ENCODE results near the gene CFAP20DC.

The CFAP20DC gene

DNA sequence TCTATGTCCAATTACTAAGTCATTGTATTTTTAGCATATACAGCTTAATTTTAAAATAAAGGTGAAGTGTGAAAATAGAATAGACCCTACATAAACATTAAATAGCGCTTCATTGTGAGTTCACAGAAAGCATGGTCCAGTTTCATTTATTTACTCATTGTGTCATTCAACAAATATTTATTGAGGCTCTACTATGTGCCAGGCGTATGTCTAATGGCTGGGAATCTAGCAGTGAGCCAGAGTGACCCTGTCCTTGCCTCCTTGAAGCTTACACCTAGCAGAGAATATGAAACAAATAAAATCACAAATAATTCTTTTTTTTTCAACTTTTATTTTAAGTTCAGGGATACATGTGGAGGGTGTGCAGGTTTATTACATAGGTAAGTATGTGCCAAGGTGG lies 161.7 kb downstream of the CFAP20DC start:
- TF ChIP-seq, protein P1, sequence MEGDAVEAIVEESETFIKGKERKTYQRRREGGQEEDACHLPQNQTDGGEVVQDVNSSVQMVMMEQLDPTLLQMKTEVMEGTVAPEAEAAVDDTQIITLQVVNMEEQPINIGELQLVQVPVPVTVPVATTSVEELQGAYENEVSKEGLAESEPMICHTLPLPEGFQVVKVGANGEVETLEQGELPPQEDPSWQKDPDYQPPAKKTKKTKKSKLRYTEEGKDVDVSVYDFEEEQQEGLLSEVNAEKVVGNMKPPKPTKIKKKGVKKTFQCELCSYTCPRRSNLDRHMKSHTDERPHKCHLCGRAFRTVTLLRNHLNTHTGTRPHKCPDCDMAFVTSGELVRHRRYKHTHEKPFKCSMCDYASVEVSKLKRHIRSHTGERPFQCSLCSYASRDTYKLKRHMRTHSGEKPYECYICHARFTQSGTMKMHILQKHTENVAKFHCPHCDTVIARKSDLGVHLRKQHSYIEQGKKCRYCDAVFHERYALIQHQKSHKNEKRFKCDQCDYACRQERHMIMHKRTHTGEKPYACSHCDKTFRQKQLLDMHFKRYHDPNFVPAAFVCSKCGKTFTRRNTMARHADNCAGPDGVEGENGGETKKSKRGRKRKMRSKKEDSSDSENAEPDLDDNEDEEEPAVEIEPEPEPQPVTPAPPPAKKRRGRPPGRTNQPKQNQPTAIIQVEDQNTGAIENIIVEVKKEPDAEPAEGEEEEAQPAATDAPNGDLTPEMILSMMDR (IDR thresholded peaks at IDR 0.05; ENCODE audit: borderline replicate concordance, insufficient read depth, low read depth, low read length), result no peak

DNA sequence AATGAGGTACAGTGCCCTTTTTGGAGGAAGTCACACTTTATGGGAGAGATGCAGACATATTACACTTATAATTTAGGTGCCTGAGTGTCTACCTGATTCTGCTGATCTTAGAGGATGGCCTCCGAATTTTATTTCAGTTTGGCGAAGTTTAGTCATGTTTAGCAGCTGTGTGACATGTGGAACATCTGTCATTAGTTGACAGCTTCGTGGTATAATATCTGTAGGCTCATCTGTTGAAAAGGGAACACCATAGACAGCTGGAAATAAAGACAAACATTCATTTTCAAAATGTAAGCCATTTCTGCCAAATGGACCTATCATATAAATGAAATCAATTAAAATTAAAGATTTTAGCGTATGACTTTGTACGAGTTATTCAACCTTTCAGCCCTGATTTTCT lies 165.4 kb downstream of the CFAP20DC start:
- TF ChIP-seq, protein P1 (IDR thresholded peaks at IDR 0.05; ENCODE audit: borderline replicate concordance, insufficient read depth, low read depth, low read length), result no peak
- no peak overlapping the region for H3K4me3 ChIP-seq (ENCODE audit: low read depth, low read length)

More for the DNA sequence above, 161.7 kb downstream of the CFAP20DC start:
- no peak overlapping the region for H3K4me3 ChIP-seq (ENCODE audit: low read depth, low read length)

DNA sequence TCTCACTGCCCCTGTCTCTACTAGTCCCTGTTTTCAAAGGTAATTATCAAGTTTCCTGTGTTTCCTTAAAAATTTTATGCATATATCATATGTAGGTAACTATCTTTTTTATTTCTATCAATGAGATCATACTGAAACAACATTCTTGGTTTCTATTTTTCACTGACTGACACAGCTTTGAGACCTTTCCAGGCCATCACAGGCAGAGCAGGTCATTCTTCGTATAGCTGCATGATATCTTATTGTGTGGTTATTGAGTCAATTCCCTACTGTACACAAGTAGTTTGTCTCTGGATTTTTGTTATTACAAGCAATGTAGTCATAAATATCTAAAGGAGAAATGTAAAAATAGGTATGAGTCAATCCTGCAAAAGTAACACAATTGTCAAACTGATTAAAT lies 169.6 kb downstream of the CFAP20DC start:
- H3K4me3 ChIP-seq (ENCODE audit: low read depth, low read length), result no peak overlapping the region
- TF ChIP-seq, protein P1 (IDR thresholded peaks at IDR 0.05; ENCODE audit: borderline replicate concordance, insufficient read depth, low read depth, low read length), result no peak

DNA sequence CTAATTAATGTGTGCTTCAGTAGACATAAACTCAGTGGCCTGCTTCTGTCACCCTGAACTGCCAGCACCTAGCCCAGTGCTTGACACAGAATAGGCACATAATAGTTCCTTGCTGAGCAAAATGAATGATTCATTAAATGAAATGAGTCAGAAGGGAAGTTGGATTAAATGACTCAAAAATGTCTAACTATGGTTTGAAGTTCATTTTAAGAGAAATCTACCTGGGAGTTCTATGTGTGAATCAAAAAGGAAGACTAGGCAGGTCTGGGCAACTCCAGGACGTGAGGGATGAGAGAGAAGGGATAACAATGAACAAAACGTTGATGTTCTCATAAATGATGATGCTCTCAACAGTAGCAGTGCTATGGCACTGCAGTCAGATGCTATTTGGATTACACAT lies 175.0 kb downstream of the CFAP20DC start:
- TF ChIP-seq, protein P1 (IDR thresholded peaks at IDR 0.05; ENCODE audit: borderline replicate concordance, insufficient read depth, low read depth, low read length), result no peak
- H3K4me3 ChIP-seq (ENCODE audit: low read depth, low read length), result no peak overlapping the region

DNA sequence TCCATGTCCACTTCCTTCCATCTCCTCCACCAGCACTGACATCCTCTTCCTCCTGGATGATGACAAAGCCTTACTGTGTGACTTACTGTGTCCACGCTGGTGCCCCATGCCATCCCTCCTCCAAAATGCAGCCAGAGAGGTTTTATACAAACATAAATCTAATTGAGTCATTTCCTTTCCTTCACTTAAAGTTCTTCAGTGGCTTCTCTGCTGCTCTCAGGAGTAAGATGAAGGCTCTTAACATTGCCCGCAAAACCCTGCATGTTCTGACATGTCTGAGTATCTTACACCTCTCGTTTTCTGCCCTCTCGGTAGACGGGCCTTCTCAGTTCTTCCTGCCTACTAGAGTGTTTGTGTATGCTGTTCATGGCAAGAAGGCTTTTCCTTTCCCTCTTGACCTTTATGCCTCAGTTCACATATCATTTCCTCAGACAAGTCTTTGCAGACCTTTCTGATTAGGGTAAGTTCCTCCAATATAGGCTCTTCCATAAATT lies 175.5 kb downstream of the CFAP20DC start:
- TF ChIP-seq, protein P1 (IDR thresholded peaks at IDR 0.05; ENCODE audit: borderline replicate concordance, insufficient read depth, low read depth, low read length), result no peak

DNA sequence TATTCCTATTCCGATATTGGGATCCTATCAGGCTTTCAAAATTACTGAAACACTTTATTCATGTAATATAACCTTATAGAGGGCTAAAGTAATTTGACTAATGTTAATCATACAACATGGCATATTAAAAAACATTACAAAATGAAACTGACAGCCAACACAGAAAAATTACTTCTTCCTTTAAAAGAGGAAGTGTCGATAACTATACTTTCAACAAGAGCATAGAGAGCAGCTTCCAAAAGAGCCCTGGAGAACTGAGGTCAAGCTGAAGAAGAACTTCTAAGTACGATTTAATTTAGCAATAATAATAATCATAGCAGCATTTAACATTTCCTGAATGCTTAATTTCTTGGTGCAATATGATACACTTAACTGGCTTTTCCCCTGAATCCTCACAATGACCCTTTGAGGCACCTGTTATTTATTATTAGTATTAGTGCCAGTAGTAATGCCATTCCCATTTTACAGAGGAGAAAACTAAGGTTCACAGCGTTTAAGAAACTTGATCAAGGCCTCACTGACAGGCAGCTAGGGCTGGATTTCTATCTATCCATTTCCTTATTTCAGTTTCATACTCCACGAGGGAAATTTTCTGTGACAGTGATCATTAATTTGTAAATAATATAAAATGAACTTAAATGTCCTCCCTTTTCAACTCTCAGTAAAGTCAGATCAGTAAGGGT lies 181.6 kb downstream of the CFAP20DC start:
- TF ChIP-seq, protein P1 (IDR thresholded peaks at IDR 0.05; ENCODE audit: borderline replicate concordance, insufficient read depth, low read depth, low read length), result no peak
- no peak overlapping the region for H3K4me3 ChIP-seq (ENCODE audit: low read depth, low read length)

More for the DNA sequence above, 175.5 kb downstream of the CFAP20DC start:
- H3K4me3 ChIP-seq (ENCODE audit: low read depth, low read length), result no peak overlapping the region

DNA sequence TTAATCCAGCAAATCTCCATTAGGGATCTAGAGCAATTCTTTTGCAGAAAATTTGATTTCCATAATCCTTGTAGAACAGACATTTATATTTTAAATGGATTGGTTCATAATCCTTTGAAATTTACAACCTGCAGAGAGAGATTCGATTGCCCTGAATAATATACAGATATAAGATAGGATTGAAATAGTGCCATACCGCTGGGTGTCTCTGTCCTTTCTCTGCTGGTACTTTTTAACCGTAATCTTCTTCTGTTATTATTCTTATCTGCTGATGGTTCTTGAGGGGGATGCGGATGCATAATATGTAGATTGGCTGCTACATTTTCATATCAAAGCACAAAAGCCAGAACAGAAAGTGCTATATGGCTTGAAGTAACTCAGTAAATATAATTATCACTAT lies 182.2 kb downstream of the CFAP20DC start:
- no peak overlapping the region for H3K4me3 ChIP-seq (ENCODE audit: low read depth, low read length)
- TF ChIP-seq, protein P1 (IDR thresholded peaks at IDR 0.05; ENCODE audit: borderline replicate concordance, insufficient read depth, low read depth, low read length), result no peak
